ENCODE measurements around the gene PLEKHG7. TPM values are rescaled to one million over a fixed set of nuclear protein-coding genes. Genes with fewer than 3 reads are reported as not detected.
"Not testable (repeated sequence)": the region's sequence is repeated elsewhere in the genome, so short reads cannot be mapped to it uniquely, and the experiment has no call there.

The PLEKHG7 gene
- total RNA-seq, 1 donor from 2014 or later, result not detected

DNA sequence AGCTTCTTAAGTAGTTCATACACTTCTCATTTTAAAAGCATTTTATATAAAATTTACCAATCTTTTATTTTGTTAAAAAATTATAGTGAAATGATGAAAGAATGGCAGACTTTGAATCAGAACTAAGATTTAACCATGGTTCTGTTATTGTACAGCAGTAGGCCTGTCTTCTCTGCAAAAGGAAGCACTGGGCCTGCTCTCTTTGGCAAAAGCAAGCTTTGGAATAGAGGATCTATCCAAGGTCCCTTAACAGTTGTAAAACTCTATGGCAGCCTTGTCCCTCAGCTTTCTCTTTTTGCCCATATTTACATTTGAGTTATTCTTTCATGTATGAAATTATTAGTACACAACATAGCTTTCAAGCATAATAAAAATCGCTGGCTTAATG lies 82.8 kb downstream of the PLEKHG7 start:
- FAIRE-seq (no peak), DNase-seq (ENCODE audit: low spot score in 2 of 2) (no peak)

DNA sequence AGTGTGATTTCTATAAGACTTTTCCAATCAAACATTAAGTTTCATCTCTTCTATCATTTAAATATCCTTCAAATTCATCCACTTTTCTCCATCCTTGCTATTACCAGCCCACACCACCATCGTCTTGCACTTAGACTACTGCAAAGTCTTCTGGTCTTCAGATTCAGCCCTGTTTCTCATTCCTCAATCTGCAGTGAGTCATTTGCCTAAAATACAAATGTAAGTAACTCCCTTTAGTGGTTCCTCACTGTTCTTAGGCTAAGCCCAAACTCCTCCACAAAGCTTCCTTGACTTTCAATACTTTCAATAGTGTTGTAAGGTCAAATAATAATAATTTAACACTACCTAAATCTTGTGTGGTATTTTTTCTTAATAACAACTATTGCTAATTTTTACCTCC lies 83.3 kb downstream of the PLEKHG7 start:
- DNase-seq (ENCODE audit: low spot score in 2 of 2) (no peak), FAIRE-seq (no peak)

DNA sequence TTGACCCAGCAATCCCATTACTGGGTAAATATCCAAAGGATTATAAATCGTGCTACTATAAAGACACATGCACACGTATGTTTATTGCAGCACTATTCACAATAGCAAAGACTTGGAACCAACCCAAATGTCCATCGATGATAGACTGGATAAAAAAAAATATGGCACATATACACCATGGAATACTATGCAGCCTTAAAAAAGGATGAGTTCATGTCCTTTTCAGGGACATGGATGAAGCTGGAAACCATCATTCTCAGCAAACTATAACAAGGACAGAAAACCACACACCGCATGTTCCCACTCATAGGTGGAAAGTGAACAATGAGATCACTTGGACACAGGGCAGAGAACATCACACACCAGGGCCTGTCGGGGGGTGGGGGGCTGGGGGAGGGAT lies 91.6 kb downstream of the PLEKHG7 start:
- DNase-seq (ENCODE audit: low spot score in 2 of 2); FAIRE-seq: not testable (repeated sequence)

DNA sequence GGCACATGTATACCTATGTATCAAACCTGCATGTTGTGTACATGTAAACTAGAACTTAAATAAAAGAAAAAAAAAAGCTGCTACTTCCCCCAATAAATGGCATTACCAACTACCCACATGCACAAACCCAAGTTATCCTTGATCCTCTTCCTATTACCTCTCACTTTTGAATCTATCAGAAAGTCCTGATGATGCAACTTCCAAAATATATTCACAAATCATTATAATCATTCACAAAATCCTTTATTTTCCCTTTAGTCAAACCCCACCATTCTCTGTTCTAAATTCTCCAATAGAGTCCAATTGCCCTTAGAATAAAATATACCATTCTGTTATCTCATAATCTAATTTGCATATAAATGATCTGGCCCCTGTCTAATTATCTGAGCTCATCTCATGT lies 92.0 kb downstream of the PLEKHG7 start:
- DNase-seq (ENCODE audit: low spot score in 2 of 2), result no peak
- no peak for FAIRE-seq

DNA sequence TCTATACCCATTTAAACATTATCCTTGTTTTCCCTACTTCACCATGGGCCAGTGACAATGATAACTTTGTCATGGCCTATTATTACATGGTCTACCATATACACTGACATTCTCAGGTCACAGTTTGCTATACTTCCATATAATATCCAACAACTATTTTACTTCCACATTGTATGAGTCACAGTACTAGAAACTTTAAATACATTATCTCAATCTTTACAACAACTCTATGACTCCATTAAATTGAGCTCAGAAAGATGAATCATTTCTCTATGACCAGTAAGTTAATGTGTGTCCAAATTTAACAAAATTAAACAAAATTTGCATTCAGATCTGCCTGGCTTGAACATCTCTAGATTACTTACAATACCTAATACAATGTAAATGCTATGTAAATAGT lies 93.9 kb downstream of the PLEKHG7 start:
- FAIRE-seq (no peak), DNase-seq (ENCODE audit: low spot score in 2 of 2) (no peak)

DNA sequence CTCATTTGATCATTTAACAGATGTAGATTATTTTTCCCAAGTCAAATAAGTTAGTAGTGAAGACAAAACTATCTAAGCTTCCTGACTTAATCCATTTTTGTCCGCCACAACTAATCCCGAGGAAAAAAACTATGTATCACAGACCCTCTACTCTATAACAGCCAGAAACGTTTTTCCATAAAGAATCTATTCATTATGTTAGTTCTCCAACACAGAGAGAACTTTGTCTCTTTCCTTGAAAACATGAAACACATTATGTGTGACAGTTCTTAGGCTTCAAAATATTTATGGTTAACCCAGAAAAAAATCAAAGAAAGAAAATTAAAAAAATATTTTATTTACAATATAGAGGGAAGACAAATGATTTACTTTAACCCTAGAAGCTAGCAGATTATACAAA lies 100.1 kb downstream of the PLEKHG7 start:
- no peak for DNase-seq (ENCODE audit: low spot score in 2 of 2)
- FAIRE-seq, result peak; percentile 91

DNA sequence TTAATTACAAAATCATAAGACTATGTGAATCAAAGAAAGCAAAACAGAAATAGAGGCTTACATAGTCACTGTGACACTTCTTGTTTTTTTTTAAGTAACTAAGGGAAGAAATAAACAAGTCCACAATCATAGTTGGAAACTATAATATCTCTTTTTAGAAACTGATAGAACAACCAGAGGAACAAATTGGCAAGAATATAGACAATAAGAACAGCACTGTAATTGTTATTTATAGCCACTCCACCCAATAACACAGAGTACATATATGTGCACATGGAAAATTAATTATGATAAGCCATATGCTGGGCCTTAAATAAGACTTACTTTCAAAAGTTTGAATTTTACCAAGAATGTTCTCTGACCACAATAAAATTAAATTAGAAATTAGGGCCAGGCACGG lies 101.1 kb downstream of the PLEKHG7 start:
- FAIRE-seq (no peak), DNase-seq (ENCODE audit: low spot score in 2 of 2) (no peak)

DNA sequence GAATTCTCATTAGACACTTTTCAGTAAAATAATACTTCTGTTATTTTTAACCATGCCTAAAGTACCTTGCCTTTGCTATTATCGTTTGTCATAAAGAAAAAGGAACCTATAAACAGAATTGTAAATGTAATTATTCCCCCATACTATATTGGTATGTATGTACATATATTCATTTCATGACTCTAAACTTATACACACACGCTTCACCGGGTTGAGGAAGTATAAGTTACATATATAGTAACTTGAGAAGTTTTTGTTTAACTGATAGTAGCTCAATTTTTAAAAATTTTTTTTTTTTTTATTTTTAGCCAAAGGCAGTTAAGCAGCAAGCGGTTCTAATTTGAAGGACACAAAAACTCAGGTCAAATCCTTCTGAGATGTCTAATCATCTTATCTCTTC lies 107.6 kb downstream of the PLEKHG7 start:
- FAIRE-seq, result no peak

DNA sequence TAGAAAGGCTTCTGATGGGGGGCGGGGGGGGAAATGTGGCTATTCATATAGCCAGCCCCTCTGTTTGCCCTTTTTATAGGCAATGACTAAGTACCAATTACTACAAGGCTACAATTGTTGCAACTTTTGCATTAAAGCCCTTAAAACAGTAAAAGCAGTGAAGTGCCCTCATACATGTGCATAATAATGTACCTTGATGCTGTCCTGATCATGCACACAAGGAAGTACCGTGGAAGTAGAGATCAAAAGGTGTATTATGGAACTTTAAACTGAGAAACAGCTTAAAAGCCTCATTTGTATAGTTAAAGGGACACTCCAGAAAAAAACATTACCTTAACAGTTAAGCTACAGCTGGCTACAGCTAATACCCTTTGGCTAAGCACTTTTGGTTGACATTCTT lies 111.8 kb downstream of the PLEKHG7 start:
- FAIRE-seq, result no peak

More for the DNA sequence above, 107.6 kb downstream of the PLEKHG7 start:
- DNase-seq (ENCODE audit: low spot score in 2 of 2), result no peak

DNA sequence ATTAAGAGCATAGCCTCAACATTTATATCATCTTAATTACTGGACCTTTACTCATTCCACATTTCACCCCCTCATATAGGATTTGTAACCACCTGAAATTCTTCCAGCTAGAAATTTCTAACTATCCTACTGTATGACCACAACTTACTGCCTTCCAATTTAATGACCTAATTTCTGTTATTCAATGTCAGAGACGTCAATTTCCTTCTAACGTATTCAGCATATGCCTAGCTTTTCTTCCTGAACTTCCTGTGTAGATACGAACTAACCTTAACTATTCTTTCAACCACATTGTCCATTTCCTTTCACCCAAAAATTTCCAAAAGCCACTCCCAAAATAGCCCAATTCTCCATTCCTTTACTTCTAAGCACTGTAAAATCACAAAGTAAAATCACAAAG lies 118.4 kb downstream of the PLEKHG7 start:
- DNase-seq (ENCODE audit: low spot score in 2 of 2) (no peak), FAIRE-seq (no peak)

More for the DNA sequence above, 111.8 kb downstream of the PLEKHG7 start:
- DNase-seq (ENCODE audit: low spot score in 2 of 2), result no peak

Other genes starting within 250 kb of the PLEKHG7 start
- 15.5 TPM for gene EEA1, start 226.3 kb downstream of the PLEKHG7 start, total RNA-seq